Liver (tissue), 9 donors: ENCODE results near the gene COBL. TPM values are rescaled to one million over a fixed set of nuclear protein-coding genes. Genes with fewer than 3 reads are reported as not detected.

Experiments
- DNase-seq: peaks from one replicate; pipeline ENCODE4 v3.0.0-alpha.2; 2017; ENCODE audit warnings: low spot score
- H3K27ac ChIP-seq, 2 donors: one replicate each; pipeline ENCODE4 v1.7.0; 2013; ENCODE audit warnings: inconsistent platforms in 2 of 2, low read length in 2 of 2, control low read depth in 1 of 2, low read depth in 1 of 2, mild to moderate bottlenecking in 1 of 2
- H3K27me3 ChIP-seq, 4 donors: one replicate each; pipeline versions ENCODE4 v1.6.1 to v1.7.0; 2013; ENCODE audit warnings: low read length in 3 of 4, inconsistent platforms in 1 of 4, mild to moderate bottlenecking in 1 of 4, moderate library complexity in 1 of 4; ENCODE audit not compliant: control insufficient read depth in 4 of 4, insufficient read depth in 4 of 4
- H3K36me3 ChIP-seq, 4 donors: one replicate each; pipeline versions ENCODE4 v1.6.1 to v1.7.0; 2013; ENCODE audit warnings: low read length in 3 of 4, mild to moderate bottlenecking in 3 of 4, low read depth in 1 of 4, moderate library complexity in 1 of 4; ENCODE audit not compliant: control insufficient read depth in 4 of 4, insufficient read depth in 3 of 4
- H3K4me1 ChIP-seq, 4 donors: one replicate each; pipeline versions ENCODE4 v1.6.1 to v1.7.0; 2013; ENCODE audit warnings: low read length in 3 of 4, mild to moderate bottlenecking in 3 of 4, moderate library complexity in 1 of 4; ENCODE audit not compliant: control insufficient read depth in 4 of 4, insufficient read depth in 4 of 4
- H3K4me3 ChIP-seq, 3 donors: one replicate each; pipeline versions ENCODE4 v1.6.1 to v1.7.0; 2013; ENCODE audit warnings: low read length in 3 of 3, control low read depth in 1 of 3, low read depth in 1 of 3, mild to moderate bottlenecking in 1 of 3
- H3K9ac ChIP-seq, 2 donors: one replicate each; pipeline ENCODE4 v1.7.0; 2013; ENCODE audit warnings: low read length in 2 of 2, mild to moderate bottlenecking in 2 of 2, moderate library complexity in 2 of 2, control low read depth in 1 of 2, low read depth in 1 of 2
- H3K9me3 ChIP-seq, 4 donors: one replicate each; pipeline versions ENCODE4 v1.6.1 to v1.7.0; 2013; ENCODE audit warnings: low read length in 3 of 4; ENCODE audit not compliant: control insufficient read depth in 4 of 4
- EGR1 ChIP-seq, 2 donors: IDR thresholded peaks; 2 replicates each; pipeline ENCODE4 v1.6.1; 2016 to 2018; ENCODE audit warnings: antibody characterized with exemption in 2 of 2, low read depth in 2 of 2
- GABPA ChIP-seq, 2 donors: IDR thresholded peaks in 1 of 2; conservative IDR thresholded peaks in 1 of 2; 2 replicates each; pipeline ENCODE4 v1.6.1; 2016; ENCODE audit warnings: antibody characterized with exemption in 2 of 2, mild to moderate bottlenecking in 1 of 2, moderate library complexity in 1 of 2
- HNF4A ChIP-seq, 2 donors: conservative IDR thresholded peaks; 2 replicates each; pipeline ENCODE4 v1.6.1; 2016; ENCODE audit warnings: antibody characterized with exemption in 2 of 2, mild to moderate bottlenecking in 2 of 2
- HNF4G ChIP-seq: IDR thresholded peaks from 2 replicates; pipeline ENCODE4 v1.6.1; 2016; ENCODE audit warnings: antibody characterized with exemption
- JUND ChIP-seq, 2 donors: IDR thresholded peaks; 2 replicates each; pipeline ENCODE4 v1.6.1; 2016; ENCODE audit warnings: antibody characterized with exemption in 2 of 2
- RAD21 ChIP-seq, 2 donors: IDR thresholded peaks; 2 replicates each; pipeline ENCODE4 v1.6.1; 2016; ENCODE audit warnings: antibody characterized with exemption in 2 of 2, mild to moderate bottlenecking in 2 of 2
- SP1 ChIP-seq: IDR thresholded peaks from 2 replicates; pipeline ENCODE4 v1.6.1; 2018; ENCODE audit warnings: antibody characterized with exemption, mild to moderate bottlenecking
- TAF1 ChIP-seq: conservative IDR thresholded peaks from 2 replicates; pipeline ENCODE4 v1.6.1; 2016; ENCODE audit warnings: antibody characterized with exemption, mild to moderate bottlenecking
- YY1 ChIP-seq: IDR thresholded peaks from 2 replicates; pipeline ENCODE4 v1.6.1; 2016; ENCODE audit warnings: antibody characterized with exemption, mild to moderate bottlenecking
- WGBS: extraction: QIAGEN DNeasy Blood & Tissue Kit; methylation state at CpG from one replicate; pipeline ENCODE4 v1.1.7; 2013; 5-methylcytosine and 5-hydroxymethylcytosine counted together
- polyA plus RNA-seq, 2 donors: library from polyadenylated mRNA; stranded (reverse) in 1 of 2; unstranded in 1 of 2; fragments of 200-250 nt in 1 of 2; fragments of >200 nt in 1 of 2; fragmentation: Nextera tagmentation in 1 of 2; extraction: Ambion mirVana in 1 of 2; gene quantifications; one replicate each; pipeline versions ENCODE4 v1.2.1 to v1.2.3, GENCODE V29; 2013 to 2015
- total RNA-seq, 2 donors: library from RNA; depleted of rRNA; stranded (reverse); fragments of >200 nt; gene quantifications; one replicate each; pipeline ENCODE4 v1.2.3, GENCODE V29; 2014
- TF ChIP-seq, protein P1 (sequence below): IDR thresholded peaks from 2 replicates; pipeline ENCODE4 v1.6.1; 2016; ENCODE audit warnings: antibody characterized with exemption
- TF ChIP-seq, protein P2 (sequence below): IDR thresholded peaks from 2 replicates; pipeline ENCODE4 v1.6.1; 2016; ENCODE audit warnings: antibody characterized with exemption, mild to moderate bottlenecking
- TF ChIP-seq, protein P3 (sequence below): IDR thresholded peaks from 2 replicates; pipeline ENCODE4 v1.6.1; 2016; ENCODE audit warnings: antibody characterized with exemption
- TF ChIP-seq, protein P4 (sequence below): IDR thresholded peaks from 2 replicates; pipeline ENCODE4 v1.6.1; 2016; ENCODE audit warnings: antibody characterized with exemption
- donor health status: healthy.
- donor health status: healthy.
- donor health status: healthy.
- donor health status: healthy.
- donor health status: healthy.

The COBL gene
- total and polyA plus RNA-seq, 4 donors = 5.8 to 18.7 (median 10.7) TPM

DNA sequence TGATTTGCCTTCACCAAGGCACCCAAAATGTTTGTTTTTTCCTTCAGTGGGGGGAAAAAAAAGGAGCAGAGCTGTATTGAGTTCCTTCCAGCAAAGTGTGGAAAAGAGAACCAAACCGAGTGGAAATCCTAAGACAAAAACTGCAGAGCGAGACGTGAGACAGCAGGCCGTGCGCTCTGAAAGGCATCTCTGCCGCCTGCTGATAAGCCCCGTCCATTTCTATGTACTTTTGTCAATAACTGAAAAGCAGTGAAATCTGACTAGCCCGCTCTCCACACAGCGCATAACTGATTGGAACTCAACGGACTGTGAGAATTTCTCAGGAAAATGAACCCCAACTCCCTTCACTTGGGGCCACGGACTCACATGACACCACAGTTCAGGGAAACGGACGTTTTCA is 83.2 kb downstream of the COBL start:
- DNase-seq = no peak
- no peaks in the 10 kb centered on the region for H3K36me3 ChIP-seq
- H3K9ac ChIP-seq = no peak overlapping the region
- TF ChIP-seq, protein P1, sequence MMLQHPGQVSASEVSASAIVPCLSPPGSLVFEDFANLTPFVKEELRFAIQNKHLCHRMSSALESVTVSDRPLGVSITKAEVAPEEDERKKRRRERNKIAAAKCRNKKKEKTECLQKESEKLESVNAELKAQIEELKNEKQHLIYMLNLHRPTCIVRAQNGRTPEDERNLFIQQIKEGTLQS = no peak
- TF ChIP-seq YY1 (no peak), RAD21 (IDR thresholded peaks at IDR 0.05) (no peak)
- TF ChIP-seq, protein P2, sequence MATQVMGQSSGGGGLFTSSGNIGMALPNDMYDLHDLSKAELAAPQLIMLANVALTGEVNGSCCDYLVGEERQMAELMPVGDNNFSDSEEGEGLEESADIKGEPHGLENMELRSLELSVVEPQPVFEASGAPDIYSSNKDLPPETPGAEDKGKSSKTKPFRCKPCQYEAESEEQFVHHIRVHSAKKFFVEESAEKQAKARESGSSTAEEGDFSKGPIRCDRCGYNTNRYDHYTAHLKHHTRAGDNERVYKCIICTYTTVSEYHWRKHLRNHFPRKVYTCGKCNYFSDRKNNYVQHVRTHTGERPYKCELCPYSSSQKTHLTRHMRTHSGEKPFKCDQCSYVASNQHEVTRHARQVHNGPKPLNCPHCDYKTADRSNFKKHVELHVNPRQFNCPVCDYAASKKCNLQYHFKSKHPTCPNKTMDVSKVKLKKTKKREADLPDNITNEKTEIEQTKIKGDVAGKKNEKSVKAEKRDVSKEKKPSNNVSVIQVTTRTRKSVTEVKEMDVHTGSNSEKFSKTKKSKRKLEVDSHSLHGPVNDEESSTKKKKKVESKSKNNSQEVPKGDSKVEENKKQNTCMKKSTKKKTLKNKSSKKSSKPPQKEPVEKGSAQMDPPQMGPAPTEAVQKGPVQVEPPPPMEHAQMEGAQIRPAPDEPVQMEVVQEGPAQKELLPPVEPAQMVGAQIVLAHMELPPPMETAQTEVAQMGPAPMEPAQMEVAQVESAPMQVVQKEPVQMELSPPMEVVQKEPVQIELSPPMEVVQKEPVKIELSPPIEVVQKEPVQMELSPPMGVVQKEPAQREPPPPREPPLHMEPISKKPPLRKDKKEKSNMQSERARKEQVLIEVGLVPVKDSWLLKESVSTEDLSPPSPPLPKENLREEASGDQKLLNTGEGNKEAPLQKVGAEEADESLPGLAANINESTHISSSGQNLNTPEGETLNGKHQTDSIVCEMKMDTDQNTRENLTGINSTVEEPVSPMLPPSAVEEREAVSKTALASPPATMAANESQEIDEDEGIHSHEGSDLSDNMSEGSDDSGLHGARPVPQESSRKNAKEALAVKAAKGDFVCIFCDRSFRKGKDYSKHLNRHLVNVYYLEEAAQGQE = no peak
- no peak overlapping the region for H3K27ac ChIP-seq
- H3K4me1 ChIP-seq = peaks cover 5 to 11% (median 7%) of the 10 kb centered on the region in 4 donors
- 77% methylated on average over 13 of the region's 13 CpGs for WGBS
- no peaks in the 10 kb centered on the region for H3K9me3 ChIP-seq
- H3K27me3 ChIP-seq = no peaks in the 10 kb centered on the region
- H3K4me3 ChIP-seq = no peak overlapping the region

DNA sequence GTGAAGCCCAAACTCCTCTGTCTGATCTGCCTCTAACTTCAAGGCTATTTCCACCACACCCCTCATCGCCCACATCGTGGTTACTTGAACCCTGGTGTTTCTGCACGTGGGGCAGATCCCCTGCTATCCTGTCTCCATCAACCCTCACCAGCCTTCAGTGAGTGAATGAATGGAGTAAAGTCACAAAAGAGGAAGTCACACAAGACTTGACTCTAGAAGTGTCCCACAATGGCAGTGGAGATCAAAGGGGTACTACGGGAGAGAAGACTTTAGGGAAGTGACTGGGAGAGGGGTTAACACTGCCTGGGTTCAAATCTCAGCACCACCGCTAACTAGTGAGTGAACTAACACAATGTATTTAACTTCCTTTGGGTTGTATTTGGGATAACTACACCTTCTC is 85.9 kb downstream of the COBL start:
- WGBS = 89% methylated on average over 5 of the region's 5 CpGs
- no peaks in the 10 kb centered on the region for H3K36me3 ChIP-seq
- no peak for DNase-seq
- H3K27ac ChIP-seq = no peak overlapping the region
- H3K9ac ChIP-seq = no peak overlapping the region
- H3K27me3 ChIP-seq = no peaks in the 10 kb centered on the region
- H3K9me3 ChIP-seq = no peaks in the 10 kb centered on the region
- peaks cover 5 to 11% (median 7%) of the 10 kb centered on the region in 4 donors for H3K4me1 ChIP-seq
- TF ChIP-seq, protein P1 = no peak
- TF ChIP-seq, protein P2 = no peak
- TF ChIP-seq HNF4G = no peak
- no peak for TF ChIP-seq GABPA (IDR thresholded peaks at IDR 0.05 in 1 of 2, conservative IDR thresholded peaks at IDR 0.05 in 1 of 2)
- TF ChIP-seq, protein P3, sequence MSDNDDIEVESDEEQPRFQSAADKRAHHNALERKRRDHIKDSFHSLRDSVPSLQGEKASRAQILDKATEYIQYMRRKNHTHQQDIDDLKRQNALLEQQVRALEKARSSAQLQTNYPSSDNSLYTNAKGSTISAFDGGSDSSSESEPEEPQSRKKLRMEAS = no peak
- H3K4me3 ChIP-seq = no peak overlapping the region

DNA sequence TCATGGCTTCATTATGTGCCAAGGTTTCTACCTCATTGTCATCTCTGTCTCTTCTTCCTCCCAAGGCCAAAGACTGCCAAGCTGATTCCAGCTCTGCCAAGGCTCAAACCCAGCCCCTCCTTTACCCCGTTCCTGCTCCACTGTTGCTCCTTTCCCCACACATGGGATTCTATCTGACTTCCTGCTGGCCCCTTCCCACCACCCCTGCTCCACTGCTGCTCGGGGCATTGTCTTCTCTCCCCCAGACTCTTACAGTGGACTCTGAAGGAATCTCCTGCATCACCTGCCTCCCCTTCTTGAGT is 86.3 kb downstream of the COBL start:
- DNase-seq = no peak
- no peak overlapping the region for H3K9ac ChIP-seq
- no peaks in the 10 kb centered on the region for H3K9me3 ChIP-seq
- no peaks in the 10 kb centered on the region for H3K27me3 ChIP-seq
- H3K4me3 ChIP-seq = no peak overlapping the region
- H3K4me1 ChIP-seq = peaks cover 5 to 11% (median 7%) of the 10 kb centered on the region in 4 donors
- H3K27ac ChIP-seq = no peak overlapping the region
- 92% methylated on average over 2 of the region's 2 CpGs for WGBS
- H3K36me3 ChIP-seq = no peaks in the 10 kb centered on the region
- TF ChIP-seq TAF1 = no peak
- TF ChIP-seq JUND (IDR thresholded peaks at IDR 0.05) = no peak
- TF ChIP-seq SP1 = no peak
- TF ChIP-seq EGR1 (IDR thresholded peaks at IDR 0.05; ENCODE audit: low read depth in 2 of 2) = no peak
- no peak for TF ChIP-seq HNF4A (conservative IDR thresholded peaks at IDR 0.05)
- TF ChIP-seq, protein P4, sequence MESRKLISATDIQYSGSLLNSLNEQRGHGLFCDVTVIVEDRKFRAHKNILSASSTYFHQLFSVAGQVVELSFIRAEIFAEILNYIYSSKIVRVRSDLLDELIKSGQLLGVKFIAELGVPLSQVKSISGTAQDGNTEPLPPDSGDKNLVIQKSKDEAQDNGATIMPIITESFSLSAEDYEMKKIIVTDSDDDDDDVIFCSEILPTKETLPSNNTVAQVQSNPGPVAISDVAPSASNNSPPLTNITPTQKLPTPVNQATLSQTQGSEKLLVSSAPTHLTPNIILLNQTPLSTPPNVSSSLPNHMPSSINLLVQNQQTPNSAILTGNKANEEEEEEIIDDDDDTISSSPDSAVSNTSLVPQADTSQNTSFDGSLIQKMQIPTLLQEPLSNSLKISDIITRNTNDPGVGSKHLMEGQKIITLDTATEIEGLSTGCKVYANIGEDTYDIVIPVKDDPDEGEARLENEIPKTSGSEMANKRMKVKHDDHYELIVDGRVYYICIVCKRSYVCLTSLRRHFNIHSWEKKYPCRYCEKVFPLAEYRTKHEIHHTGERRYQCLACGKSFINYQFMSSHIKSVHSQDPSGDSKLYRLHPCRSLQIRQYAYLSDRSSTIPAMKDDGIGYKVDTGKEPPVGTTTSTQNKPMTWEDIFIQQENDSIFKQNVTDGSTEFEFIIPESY = no peak
- TF ChIP-seq GABPA (IDR thresholded peaks at IDR 0.05 in 1 of 2, conservative IDR thresholded peaks at IDR 0.05 in 1 of 2) = no peak
- no peak for TF ChIP-seq HNF4G
- no peak for TF ChIP-seq YY1
- TF ChIP-seq, protein P2 = no peak
